H1 (cell line): ENCODE data around the gene SFXN4.
"Not testable (repeated sequence)": the region's sequence is repeated elsewhere in the genome, so short reads cannot be mapped to it uniquely, and the experiment has no call there.

ENCODE experiments used
- POLR2AphosphoS5 ChIP-seq: IDR thresholded peaks from 2 replicates; pipeline ENCODE4 v1.6.1; 2011; ENCODE audit warnings: low read depth, low read length
- SIN3A ChIP-seq, 2 experiments: IDR thresholded peaks in 1 of 2; conservative IDR thresholded peaks in 1 of 2; 2 replicates each; pipeline ENCODE4 v1.6.1; 2011 to 2012; ENCODE audit warnings: low read length in 2 of 2, improper control_type of control experiment in 1 of 2, low read depth in 1 of 2, mild to moderate bottlenecking in 1 of 2
- YY1 ChIP-seq: IDR thresholded peaks from 2 replicates; pipeline ENCODE4 v1.6.1; 2011; ENCODE audit warnings: low read depth, mild to moderate bottlenecking, low read length
- TF ChIP-seq, protein P1 (sequence below): IDR thresholded peaks from 2 replicates; pipeline ENCODE4 v1.6.1; 2012; ENCODE audit warnings: inconsistent platforms
- TF ChIP-seq, protein P2 (sequence below), 3 experiments: IDR thresholded peaks; 1 replicate in 2 of 3; 2 replicates in 1 of 3; pipeline versions ENCODE4 v1.5.1 to v1.6.1; 2011; ENCODE audit warnings: low read length in 3 of 3, mild to moderate bottlenecking in 3 of 3, inconsistent platforms in 2 of 3, low read depth in 1 of 3, moderate library complexity in 1 of 3; ENCODE audit not compliant: insufficient read depth in 1 of 3; ENCODE audit errors: control extremely low read depth in 1 of 3

DNA sequence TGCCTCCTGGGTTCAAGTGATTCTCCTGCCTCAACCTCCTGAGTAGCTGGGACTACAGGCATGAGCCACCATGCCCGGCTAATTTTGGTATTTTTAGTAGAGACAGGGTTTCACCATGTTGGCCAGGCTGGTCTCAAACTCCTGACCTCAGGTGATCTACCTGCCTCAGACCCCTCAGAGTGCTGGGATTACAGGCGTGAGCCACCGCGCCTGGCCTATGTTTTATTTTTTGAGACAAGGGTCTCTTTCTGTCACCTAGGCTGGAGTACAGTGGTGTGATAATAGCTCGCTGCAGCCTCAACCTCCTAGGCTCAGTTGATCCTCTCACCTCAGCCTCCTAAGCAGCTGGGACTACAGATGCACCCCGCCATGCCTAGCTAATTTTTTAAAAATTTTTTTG lies 13.9 kb downstream of the SFXN4 start:
- not testable (repeated sequence) for TF ChIP-seq POLR2AphosphoS5; YY1; SIN3A (conservative IDR thresholded peaks at IDR 0.05 in 1 of 2, IDR thresholded peaks at IDR 0.05 in 1 of 2; ENCODE audit: low read depth in 1 of 2, low read length in 2 of 2)
- TF ChIP-seq, protein P1, sequence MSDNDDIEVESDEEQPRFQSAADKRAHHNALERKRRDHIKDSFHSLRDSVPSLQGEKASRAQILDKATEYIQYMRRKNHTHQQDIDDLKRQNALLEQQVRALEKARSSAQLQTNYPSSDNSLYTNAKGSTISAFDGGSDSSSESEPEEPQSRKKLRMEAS, result not testable (repeated sequence)
- TF ChIP-seq, protein P2, sequence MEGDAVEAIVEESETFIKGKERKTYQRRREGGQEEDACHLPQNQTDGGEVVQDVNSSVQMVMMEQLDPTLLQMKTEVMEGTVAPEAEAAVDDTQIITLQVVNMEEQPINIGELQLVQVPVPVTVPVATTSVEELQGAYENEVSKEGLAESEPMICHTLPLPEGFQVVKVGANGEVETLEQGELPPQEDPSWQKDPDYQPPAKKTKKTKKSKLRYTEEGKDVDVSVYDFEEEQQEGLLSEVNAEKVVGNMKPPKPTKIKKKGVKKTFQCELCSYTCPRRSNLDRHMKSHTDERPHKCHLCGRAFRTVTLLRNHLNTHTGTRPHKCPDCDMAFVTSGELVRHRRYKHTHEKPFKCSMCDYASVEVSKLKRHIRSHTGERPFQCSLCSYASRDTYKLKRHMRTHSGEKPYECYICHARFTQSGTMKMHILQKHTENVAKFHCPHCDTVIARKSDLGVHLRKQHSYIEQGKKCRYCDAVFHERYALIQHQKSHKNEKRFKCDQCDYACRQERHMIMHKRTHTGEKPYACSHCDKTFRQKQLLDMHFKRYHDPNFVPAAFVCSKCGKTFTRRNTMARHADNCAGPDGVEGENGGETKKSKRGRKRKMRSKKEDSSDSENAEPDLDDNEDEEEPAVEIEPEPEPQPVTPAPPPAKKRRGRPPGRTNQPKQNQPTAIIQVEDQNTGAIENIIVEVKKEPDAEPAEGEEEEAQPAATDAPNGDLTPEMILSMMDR (IDR thresholded peaks at IDR 0.05; ENCODE audit: control extremely low read depth in 1 of 3, insufficient read depth in 1 of 3, low read depth in 1 of 3, low read length in 3 of 3), result not testable (repeated sequence)
